ENCODE results near the gene GBA2. TPM values are rescaled to one million over a fixed set of nuclear protein-coding genes. Genes with fewer than 3 reads are reported as not detected.

GBA2 gene
- total and polyA plus RNA-seq, 2 experiments from 2014 or later = 32.1 to 80.1 TPM

- DNase-seq (ENCODE audit: low spot score) (no peak), ATAC-seq (no peak)
- Mint-ChIP-seq H3K27ac (no peak overlapping the region), H3K27me3 (ENCODE audit: insufficient read depth, low read depth, poor library complexity) (no peaks in the 10 kb centered on the region), H3K9me3 (no peaks in the 10 kb centered on the region; the same call in 2 of the 3 replicates), H3K36me3 (ENCODE audit: low read depth) (peaks cover 26% of the 10 kb centered on the region), H3K4me1 (no peaks in the 10 kb centered on the region), H3K4me3 (no peak overlapping the region)
- Histone ChIP-seq H2AFZ (no peak overlapping the region), H4K20me1 (replicated peaks; ENCODE audit: insufficient read depth) (0 out of 2 replicates have a peak, but pooled peaks cover 3% of the 10 kb centered on the region), H3K79me2 (replicated peaks; ENCODE audit: insufficient read depth) (no peaks in the 10 kb centered on the region), H3K4me2 (no peak overlapping the region), H3K27ac (ENCODE audit: low read depth) (no peak overlapping the region), H3F3A (replicated peaks; ENCODE audit: low read depth) (no peaks in the 10 kb centered on the region), H3K9me2 (ENCODE audit: insufficient read depth) (no peaks in the 10 kb centered on the region), H3K27me3 (ENCODE audit: insufficient read depth) (no peaks in the 10 kb centered on the region), H3K4me1 (ENCODE audit: insufficient read depth) (no peaks in the 10 kb centered on the region), H3K4me3 (no peak overlapping the region), H3K36me3 (ENCODE audit: insufficient read depth) (0 out of 2 replicates have a peak, but pooled peaks cover 3% of the 10 kb centered on the region)
- TF ChIP-seq EZH2phosphoT487 (IDR thresholded peaks at IDR 0.05; ENCODE audit: unreplicated experiment) = no peak
- TF ChIP-seq, protein P1, sequence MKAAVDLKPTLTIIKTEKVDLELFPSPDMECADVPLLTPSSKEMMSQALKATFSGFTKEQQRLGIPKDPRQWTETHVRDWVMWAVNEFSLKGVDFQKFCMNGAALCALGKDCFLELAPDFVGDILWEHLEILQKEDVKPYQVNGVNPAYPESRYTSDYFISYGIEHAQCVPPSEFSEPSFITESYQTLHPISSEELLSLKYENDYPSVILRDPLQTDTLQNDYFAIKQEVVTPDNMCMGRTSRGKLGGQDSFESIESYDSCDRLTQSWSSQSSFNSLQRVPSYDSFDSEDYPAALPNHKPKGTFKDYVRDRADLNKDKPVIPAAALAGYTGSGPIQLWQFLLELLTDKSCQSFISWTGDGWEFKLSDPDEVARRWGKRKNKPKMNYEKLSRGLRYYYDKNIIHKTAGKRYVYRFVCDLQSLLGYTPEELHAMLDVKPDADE (IDR thresholded peaks at IDR 0.05) = no peak
- no peak for TF ChIP-seq CREB1 (CRISPR knock-in tag; IDR thresholded peaks at IDR 0.05; ENCODE audit: low read depth)
- TF ChIP-seq, protein P2, sequence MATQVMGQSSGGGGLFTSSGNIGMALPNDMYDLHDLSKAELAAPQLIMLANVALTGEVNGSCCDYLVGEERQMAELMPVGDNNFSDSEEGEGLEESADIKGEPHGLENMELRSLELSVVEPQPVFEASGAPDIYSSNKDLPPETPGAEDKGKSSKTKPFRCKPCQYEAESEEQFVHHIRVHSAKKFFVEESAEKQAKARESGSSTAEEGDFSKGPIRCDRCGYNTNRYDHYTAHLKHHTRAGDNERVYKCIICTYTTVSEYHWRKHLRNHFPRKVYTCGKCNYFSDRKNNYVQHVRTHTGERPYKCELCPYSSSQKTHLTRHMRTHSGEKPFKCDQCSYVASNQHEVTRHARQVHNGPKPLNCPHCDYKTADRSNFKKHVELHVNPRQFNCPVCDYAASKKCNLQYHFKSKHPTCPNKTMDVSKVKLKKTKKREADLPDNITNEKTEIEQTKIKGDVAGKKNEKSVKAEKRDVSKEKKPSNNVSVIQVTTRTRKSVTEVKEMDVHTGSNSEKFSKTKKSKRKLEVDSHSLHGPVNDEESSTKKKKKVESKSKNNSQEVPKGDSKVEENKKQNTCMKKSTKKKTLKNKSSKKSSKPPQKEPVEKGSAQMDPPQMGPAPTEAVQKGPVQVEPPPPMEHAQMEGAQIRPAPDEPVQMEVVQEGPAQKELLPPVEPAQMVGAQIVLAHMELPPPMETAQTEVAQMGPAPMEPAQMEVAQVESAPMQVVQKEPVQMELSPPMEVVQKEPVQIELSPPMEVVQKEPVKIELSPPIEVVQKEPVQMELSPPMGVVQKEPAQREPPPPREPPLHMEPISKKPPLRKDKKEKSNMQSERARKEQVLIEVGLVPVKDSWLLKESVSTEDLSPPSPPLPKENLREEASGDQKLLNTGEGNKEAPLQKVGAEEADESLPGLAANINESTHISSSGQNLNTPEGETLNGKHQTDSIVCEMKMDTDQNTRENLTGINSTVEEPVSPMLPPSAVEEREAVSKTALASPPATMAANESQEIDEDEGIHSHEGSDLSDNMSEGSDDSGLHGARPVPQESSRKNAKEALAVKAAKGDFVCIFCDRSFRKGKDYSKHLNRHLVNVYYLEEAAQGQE (IDR thresholded peaks at IDR 0.05; ENCODE audit: unreplicated experiment) = no peak
- TF ChIP-seq ZNF114 (CRISPR knock-in tag; IDR thresholded peaks at IDR 0.05) = no peak
- TF ChIP-seq POLR2AphosphoS5 (IDR thresholded peaks at IDR 0.05; ENCODE audit: low read depth) = no peak
- TF ChIP-seq STAT1 (IDR thresholded peaks at IDR 0.05; ENCODE audit: unreplicated experiment) = no peak
- TF ChIP-seq, protein P3, sequence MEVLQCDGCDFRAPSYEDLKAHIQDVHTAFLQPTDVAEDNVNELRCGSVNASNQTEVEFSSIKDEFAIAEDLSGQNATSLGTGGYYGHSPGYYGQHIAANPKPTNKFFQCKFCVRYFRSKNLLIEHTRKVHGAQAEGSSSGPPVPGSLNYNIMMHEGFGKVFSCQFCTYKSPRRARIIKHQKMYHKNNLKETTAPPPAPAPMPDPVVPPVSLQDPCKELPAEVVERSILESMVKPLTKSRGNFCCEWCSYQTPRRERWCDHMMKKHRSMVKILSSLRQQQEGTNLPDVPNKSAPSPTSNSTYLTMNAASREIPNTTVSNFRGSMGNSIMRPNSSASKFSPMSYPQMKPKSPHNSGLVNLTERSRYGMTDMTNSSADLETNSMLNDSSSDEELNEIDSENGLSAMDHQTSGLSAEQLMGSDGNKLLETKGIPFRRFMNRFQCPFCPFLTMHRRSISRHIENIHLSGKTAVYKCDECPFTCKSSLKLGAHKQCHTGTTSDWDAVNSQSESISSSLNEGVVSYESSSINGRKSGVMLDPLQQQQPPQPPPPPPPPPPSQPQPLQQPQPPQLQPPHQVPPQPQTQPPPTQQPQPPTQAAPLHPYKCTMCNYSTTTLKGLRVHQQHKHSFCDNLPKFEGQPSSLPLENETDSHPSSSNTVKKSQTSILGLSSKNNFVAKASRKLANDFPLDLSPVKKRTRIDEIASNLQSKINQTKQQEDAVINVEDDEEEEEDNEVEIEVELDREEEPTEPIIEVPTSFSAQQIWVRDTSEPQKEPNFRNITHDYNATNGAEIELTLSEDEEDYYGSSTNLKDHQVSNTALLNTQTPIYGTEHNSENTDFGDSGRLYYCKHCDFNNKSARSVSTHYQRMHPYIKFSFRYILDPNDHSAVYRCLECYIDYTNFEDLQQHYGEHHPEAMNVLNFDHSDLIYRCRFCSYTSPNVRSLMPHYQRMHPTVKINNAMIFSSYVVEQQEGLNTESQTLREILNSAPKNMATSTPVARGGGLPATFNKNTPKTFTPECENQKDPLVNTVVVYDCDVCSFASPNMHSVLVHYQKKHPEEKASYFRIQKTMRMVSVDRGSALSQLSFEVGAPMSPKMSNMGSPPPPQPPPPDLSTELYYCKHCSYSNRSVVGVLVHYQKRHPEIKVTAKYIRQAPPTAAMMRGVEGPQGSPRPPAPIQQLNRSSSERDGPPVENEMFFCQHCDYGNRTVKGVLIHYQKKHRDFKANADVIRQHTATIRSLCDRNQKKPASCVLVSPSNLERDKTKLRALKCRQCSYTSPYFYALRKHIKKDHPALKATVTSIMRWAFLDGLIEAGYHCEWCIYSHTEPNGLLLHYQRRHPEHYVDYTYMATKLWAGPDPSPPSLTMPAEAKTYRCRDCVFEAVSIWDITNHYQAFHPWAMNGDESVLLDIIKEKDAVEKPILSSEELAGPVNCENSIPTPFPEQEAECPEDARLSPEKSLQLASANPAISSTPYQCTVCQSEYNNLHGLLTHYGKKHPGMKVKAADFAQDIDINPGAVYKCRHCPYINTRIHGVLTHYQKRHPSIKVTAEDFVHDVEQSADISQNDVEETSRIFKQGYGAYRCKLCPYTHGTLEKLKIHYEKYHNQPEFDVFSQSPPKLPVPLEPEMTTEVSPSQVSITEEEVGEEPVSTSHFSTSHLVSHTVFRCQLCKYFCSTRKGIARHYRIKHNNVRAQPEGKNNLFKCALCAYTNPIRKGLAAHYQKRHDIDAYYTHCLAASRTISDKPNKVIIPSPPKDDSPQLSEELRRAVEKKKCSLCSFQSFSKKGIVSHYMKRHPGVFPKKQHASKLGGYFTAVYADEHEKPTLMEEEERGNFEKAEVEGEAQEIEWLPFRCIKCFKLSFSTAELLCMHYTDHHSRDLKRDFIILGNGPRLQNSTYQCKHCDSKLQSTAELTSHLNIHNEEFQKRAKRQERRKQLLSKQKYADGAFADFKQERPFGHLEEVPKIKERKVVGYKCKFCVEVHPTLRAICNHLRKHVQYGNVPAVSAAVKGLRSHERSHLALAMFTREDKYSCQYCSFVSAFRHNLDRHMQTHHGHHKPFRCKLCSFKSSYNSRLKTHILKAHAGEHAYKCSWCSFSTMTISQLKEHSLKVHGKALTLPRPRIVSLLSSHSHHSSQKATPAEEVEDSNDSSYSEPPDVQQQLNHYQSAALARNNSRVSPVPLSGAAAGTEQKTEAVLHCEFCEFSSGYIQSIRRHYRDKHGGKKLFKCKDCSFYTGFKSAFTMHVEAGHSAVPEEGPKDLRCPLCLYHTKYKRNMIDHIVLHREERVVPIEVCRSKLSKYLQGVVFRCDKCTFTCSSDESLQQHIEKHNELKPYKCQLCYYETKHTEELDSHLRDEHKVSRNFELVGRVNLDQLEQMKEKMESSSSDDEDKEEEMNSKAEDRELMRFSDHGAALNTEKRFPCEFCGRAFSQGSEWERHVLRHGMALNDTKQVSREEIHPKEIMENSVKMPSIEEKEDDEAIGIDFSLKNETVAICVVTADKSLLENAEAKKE (CRISPR knock-in tag; IDR thresholded peaks at IDR 0.05) = no peak
- no peak for TF ChIP-seq NANOG (IDR thresholded peaks at IDR 0.05; ENCODE audit: borderline replicate concordance)
- TF ChIP-seq ZNF331 (CRISPR knock-in tag; IDR thresholded peaks at IDR 0.05; ENCODE audit: low read depth) = no peak
- TF ChIP-seq EZH2 (IDR thresholded peaks at IDR 0.05; ENCODE audit: low read depth, unreplicated experiment) = no peak
Measured at GRCh38 chr9:35783418-35783817, 34.4 kb upstream of the GBA2 start.

Measured in GM23338 (cell line).